Neural progenitor cell (in vitro differentiated cells): Measurements from ENCODE around the gene SRSF9.

Experiments
- CTCF ChIP-seq: fragments of 200-600 bp; sonication (generic); IDR thresholded peaks from 2 replicates; pipeline ENCODE4 v1.5.1; 2017; ENCODE audit warnings: antibody characterized with exemption, mild to moderate bottlenecking
- EZH2 ChIP-seq: fragments of 200-600 bp; sonication (generic); IDR thresholded peaks from 2 replicates; pipeline ENCODE4 v1.6.1; 2017; ENCODE audit warnings: antibody characterized with exemption, mild to moderate bottlenecking, moderate library complexity

DNA sequence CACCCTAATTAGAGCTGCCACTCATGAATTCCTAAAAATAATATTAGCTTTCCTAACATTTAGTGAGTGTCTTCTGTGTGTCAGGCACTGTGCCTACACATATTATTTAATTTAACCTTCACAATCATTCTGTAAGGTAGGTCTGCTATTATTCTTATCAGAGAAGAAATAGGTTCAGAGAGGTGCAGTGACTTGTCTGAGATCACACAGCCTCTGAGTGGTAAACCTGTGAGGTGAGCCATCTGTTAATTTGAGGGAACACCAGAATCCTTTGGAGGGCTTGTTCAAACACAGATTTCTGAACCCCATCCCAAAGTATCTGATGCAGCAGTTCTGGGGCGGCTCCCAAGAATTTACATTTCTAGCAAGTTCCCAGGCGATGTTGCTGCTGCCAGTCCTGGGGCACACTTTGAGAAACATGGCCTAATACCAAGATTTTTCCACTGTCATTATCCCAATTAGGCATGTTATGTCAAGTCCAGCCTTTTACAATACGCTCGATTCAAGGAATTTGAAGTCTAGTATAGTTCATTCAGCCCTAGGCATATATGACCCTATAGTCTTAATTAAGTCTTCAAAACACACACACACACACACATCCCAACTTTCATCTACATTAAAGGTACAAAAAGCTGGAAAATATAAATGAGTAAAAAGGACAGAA is 51.5 kb downstream of the SRSF9 start:
- TF ChIP-seq CTCF (no peak), EZH2 (no peak)
